Skin of body (tissue), 2 donors: ENCODE data around the gene GALNT7. TPM values are rescaled to one million over a fixed set of nuclear protein-coding genes. Genes with fewer than 3 reads are reported as not detected.

ENCODE experiments used
- DNase-seq: peaks from one replicate; lab custom pipeline; 2025; lab: John Stamatoyannopoulos, UW
- total RNA-seq: library from RNA; depleted of rRNA; stranded (reverse); fragments of >200 nt; gene quantifications from one replicate; pipeline ENCODE4 v1.2.3, GENCODE V29; 2014

GALNT7 gene
- total RNA-seq, 1 donor from 2014 or later, result 18.5 TPM

DNA sequence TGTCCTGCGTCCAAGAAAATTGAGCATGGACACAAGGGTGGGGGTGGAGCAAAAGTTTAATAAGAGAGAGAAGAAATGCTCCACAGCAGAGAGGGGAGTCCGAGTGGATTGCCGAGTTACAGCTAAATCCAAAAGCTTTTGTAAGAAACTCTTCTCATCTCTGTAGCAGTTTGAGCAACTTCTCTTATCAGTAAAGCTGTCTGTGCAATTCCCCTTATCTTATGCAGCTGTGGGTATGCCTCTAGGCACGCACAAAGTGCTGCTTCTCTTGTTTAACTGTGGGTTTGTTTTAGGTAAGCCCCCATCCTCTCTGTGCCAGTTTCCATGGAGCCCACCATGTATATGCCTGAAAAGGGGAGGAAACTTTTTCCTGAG, 120.7 kb downstream of the GALNT7 start:
- no peak for DNase-seq

DNA sequence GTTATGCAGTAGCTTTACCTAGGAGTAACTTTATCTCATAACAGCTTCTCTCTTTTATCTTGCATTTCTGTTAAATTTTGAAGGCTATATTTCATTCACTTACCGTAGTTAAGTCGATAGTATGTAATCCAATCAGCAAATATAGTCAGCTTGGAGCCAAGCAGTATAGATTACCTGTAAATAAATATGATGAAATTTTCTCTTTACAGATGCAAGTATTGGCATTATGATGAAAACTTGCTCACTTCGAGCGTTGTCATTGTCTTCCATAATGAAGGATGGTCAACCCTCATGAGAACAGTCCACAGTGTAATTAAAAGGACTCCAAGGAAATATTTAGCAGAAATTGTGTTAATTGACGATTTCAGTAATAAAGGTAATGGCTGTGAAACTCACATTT, 123.3 kb downstream of the GALNT7 start:
- no peak for DNase-seq

DNA sequence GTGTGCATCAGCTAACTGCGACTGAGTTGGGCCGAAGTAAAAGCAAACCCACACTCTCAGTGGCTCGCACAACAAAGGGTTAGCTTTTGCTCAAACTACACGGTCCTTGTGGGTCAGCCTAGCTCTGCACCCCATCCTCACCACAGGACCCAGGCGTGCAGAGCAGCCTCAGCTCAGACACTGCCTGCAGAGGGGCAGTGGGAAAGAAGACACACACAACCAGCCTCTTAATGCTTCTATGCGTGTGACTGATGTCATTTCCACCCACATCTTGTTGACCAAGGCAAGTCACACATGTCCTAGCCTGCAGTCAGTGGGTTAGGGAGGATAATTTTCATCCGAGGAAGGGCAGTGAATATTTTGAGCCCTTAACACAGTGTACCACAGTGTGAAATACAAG, 125.1 kb downstream of the GALNT7 start:
- DNase-seq, result no peak

DNA sequence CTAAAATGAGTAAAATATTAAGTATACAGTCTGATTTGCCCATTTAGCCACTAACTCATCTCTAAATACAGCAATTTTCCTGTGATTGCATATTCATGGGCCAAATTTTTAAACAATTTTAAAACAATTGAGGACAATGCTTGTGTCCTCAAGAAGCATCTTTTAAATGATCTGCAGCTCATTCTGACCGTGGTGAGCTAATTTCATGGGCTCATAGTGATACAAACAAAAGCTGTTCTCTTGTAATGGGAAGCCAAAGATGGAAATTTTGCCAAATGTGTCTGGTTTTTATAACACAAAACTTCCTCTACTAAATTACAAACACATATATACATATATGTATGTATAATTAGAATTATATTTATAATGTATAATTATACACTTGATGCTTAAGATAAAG, 125.8 kb downstream of the GALNT7 start:
- peak; percentile 1 for DNase-seq

DNA sequence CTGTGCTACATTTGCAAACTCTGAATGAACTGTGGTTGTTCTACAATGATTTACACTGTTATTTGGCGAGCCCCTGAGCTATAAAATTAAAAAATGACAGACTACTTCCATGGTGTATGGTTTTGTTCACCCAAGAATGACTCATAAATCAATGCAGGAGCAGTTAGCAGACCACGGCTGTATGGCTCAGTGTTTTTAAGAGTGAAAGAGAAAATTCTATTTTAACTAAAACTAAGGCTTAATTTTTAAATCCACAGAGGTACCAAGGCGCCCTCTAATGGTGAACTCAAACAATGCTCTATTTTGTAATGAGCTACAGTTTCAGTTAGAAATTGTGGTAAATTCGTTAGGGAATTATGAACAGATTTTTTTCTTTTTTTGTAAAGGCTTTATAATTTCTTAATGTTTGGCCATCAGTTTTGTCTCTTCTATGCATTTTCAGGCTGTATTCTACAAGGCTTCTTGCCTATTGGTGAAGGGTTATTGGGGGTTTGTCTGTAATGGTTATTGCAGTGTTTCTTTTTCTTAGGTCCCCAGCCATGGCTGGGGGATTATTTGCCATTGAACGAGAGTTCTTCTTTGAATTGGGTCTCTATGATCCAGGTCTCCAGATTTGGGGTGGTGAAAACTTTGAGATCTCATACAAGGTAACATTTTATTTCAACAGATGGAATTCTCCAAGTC, 133.0 kb downstream of the GALNT7 start:
- DNase-seq, result peak; percentile 34

DNA sequence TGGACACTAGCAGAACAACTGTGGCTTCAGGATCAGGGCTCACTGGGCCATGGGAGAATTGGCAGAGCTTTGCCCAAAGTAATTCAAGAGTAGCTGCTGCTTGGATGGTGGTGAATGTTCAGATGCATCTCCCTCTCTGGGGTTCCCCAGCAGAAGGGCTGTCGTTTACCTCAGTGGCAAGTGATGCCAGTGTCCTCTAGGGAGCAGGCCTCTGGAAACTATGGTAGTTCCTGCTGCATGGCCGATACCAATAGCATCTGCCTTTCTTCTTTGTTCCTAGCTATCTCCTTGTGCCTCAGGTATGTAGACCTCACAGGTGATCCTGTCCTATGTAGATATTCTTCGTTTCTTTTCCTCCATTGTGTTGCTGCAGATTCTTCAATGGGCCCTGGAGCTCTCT, 139.2 kb downstream of the GALNT7 start:
- DNase-seq, result no peak

DNA sequence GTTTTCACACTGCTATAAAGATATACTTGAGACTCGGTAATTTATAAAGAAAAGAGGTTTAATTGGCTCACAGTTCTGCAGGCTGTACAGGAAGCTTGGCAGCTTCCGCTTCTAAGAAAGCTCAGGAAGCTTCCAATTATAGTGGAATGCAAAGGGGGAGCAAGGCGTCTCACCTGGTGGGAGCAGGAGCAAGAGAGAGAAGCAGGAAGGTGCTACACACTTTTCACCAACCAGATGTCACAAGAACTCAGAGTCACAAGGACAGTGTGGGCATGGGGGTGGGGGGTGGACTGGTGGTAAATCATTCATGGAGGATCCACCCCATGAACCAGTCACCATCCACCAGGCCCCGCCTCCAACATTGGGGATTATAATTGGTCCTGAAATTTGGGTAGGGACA, 142.8 kb downstream of the GALNT7 start:
- DNase-seq, result no peak

DNA sequence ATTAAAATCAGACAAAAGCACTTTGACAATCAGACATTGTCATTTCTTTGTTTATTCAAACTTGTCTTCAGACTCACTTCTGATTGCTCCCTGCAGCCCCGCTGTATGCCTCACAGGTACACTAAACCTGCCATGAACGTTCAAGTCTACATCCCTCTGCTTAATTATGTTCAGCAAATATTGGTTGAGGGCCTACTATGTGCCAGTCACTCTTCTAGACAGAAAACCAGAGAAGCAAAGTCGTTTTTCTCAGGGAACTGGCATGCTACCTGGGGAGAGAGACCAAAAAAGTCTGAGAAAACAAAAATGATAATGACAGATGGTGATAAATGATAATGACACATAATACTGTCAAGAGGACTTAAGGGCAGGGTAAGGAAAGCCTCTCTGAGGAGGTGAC, 146.1 kb downstream of the GALNT7 start:
- DNase-seq, result no peak

DNA sequence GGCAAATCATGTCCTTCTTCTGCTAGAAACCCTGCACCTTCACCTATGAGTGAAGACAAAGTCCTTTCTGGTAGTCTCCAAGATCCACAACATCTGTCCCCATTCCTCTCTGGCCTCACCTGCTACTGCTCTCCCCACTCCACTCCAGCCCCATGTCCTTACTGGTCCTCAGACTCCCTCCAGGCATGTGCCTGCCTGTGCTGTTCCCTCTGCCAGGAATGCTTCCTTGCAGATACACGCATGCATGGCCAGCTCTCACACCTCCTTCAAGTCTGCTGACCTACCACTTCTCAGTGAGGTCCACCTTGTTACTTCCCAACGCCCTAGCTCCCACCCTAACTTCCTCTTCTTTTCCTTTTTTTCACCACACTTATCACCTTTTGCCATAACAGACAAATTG, 147.4 kb downstream of the GALNT7 start:
- no peak for DNase-seq

DNA sequence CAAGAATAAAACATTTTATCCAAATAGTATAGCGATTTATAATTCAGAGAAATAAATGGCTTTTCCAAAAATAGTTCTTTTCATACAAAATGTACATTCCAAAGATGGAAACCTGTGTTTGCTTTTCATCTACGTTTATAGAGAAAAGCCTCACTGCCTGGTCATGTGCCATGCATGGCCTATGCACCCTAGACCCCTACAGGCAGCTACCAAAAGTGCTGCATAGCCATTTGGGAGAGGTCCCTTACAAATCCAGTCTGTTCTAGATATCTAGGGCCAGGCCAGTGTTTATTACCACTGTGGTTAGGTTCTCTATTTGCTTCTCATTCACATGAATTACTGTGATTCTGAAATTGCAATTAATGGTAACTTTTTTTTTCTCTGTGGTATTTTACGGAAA, 148.4 kb downstream of the GALNT7 start:
- no peak for DNase-seq

DNA sequence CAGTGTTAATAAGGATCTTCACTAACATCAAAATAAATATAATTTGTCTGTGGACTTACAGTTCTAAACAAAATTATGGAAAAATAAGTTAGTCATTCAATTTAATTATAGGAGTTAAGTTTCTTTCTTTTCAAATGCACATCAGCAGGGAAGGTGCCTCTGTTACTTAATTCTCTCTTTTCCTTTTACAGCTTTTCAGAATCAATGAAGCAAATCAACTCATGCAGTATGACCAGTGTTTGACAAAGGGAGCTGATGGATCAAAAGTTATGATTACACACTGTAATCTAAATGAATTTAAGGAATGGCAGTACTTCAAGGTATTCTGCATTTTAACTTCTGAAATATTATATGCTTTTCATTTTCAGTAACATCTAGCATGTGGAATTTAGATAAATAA, 149.6 kb downstream of the GALNT7 start:
- no peak for DNase-seq

DNA sequence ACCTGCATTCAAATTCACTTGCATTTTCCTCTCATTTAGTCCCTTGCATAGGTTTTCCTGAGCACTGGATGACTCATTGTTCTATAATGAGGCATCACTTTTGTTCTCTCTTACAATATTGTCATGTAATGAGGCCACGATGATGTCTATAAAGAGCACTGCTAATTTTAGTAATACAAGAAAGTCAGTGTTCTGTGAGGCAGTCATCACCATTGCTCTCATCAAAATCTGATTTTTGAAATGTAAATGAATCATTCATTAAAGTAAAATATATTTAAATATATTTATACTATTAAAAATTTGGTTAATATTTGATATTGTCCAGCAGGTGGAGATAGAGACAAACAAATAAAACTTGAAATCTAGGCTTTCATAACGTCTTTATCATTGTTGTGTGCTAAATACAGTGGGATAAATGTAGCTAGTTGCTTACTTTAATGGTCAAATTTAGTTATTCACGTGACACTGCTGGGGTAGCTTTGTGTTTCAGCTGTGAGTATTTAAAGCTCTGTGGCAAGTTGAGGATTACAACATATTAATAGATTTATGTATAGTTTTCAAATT, 150.1 kb downstream of the GALNT7 start:
- peak; percentile 7 for DNase-seq

DNA sequence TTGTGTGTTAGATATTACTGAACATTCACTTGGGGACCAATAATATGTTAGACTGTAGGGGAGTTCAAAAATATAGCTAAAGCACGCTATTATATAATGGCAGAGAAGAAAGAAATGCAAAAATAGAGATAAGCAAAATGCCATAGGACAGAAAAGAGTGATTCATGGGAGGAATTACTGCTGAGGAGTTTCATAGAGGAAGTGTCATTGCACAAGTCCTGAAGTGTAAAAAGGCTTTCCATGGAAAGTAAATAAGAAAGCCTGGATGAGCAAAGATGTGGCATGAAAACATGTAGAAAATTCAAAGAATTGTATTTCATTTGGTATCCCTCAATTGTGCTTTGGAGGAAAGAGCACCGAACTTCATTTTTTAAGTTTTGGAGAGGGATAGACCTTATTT, 151.1 kb downstream of the GALNT7 start:
- DNase-seq, result no peak

DNA sequence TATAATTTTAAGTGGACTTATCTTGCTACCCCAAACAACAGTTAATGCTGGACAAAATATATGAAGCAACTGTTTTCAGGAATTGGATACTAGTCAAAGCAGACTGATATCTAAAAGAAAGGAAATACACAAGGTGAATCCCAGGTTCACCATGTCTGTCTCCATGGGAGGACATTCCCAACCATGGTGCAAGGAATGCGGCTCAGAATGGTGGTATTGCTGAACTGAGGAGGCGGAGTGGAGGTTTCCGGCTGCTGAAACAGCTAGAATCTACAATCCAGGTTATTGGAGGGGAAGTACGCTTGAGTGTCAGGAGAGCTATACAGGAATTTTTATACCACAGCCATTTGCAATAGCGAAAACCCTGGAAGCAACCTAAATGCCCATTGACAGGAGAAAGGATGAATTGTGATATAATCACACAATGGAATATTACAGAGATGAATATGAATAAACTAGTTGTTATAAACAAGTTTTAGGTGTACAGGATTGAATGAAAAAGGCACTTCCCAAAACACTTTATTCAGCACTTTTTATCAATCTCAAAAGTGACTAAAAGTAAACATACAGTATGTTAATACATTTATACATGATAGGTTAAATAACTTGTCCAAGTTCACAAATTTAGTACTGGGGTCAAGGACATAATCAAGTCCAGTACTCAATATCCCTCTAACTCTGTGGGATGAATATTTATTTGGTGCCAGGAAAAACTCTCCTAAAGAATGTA, 156.6 kb downstream of the GALNT7 start:
- no peak for DNase-seq

DNA sequence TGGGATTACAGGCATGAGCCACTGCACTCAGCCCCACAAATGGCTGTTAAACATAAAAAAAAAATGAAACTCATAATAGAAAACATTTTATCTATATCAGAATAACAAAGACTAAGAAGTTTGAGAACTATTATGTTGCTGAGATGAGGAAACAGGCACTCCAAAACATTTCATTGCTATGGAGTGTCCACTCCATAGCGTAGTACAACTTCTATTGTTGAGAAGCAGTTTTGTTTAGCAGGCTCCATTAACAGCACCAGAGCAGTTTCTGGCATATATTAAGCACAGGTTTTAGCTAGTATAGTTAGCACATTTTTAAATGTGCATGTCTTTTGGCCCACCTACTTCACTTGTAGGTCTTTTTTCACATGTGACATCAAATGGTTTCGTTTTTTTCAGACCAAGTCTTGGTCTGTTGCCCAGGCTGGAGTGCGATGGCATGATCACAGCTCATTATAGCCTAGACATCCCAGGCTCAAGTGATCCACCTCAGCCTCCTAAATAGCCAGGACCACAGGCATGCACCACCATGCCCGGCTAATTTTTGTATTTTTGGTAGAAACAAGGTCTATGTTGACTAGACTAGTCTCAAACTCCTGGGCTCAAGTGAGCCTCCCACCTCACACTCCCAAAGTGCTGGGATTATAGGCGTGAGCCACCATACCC, 159.8 kb downstream of the GALNT7 start:
- no peak for DNase-seq

DNA sequence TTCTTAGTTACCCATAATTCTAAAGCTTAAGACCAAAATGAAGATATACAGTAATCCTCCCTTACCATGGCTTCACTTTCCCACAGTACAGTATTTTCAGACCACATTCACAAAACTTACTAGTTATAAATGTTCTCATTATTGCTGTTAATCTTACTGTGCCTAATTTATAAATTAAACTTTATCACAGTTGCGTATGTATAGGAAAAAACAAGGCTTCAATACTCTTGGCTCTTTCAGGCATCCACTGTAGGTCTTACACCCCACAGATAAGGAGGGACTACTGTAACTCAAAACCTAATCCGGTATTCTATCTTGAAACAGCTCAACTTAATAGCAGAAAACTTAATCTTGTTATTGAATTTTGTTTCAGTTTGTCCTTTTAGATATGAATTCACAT, 162.0 kb downstream of the GALNT7 start:
- no peak for DNase-seq

DNA sequence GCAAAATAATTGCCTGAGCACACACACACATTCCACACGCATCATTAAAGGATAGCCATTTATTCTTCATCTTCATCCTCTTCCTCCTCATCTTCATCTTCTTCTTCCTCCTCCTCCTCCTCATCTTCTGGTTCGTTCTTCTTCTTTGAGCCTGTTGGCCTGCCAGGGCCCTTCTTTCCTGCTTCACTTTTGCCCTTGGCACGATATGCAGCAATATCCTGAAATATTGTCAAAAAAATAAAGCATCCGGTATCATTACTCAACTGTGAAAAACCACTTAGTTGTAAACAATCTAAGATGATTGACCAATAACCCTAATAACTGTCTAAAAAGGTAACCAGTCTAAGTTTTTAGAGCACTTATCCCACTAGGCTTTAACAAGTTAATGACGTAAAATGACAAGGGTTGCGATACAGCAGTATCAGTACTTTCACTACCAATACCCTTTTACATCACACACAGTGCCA, 163.4 kb downstream of the GALNT7 start:
- no peak for DNase-seq

DNA sequence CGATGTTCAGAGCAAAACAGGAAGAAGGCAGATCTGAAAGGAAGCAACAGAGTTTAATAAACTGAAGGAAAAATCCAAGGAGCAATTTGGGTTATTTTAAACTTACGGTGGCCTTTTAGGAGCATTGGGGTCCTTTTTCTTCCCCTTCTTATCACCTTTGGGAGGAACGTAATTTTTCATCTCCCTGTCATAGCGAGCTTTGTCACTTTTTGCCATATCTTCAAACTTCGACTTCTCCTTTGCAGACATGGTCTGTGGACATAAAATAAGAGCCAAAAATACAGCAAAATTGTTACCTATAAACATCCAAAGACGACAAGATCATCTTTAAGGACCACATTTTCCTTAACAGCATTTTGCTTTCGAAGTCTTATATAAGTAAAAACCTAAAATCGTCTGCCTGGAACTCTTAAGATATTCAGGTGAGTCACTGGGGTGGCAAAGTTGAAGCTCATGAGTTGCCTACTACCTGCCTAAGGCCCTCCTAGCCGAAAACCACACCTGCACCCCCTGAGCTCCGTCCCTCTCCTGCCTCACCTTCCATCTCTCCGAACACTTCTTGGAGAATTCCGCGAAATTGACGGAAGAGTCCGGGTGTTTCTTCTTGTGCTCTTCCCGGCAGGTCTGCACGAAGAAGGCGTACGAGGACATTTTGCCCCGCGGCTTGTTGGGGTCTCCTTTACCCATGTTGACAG, 164.5 kb downstream of the GALNT7 start:
- DNase-seq, result peak; percentile 46

DNA sequence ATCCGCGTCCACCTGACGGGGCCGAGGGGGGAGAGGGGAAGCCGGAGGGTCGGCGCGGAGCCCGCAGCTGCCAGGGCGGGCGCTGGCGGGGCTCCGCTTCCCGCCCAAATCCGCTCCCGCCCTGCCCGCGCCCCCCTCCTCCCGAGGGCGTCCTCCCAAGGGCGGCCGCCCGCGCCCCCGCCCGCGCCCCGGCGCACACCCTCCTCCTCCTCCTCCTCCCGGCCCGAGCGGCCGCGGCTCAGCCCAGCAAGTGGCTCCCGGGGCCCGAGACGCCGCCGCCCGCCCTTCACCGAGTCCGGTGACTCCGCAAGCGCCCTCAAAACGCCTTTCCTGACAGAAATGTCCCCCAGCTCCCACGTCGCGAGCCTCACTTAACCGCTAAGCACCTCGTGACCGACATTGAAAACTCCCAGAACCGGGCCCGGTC, 165.1 kb downstream of the GALNT7 start:
- DNase-seq, result peak; percentile 46

DNA sequence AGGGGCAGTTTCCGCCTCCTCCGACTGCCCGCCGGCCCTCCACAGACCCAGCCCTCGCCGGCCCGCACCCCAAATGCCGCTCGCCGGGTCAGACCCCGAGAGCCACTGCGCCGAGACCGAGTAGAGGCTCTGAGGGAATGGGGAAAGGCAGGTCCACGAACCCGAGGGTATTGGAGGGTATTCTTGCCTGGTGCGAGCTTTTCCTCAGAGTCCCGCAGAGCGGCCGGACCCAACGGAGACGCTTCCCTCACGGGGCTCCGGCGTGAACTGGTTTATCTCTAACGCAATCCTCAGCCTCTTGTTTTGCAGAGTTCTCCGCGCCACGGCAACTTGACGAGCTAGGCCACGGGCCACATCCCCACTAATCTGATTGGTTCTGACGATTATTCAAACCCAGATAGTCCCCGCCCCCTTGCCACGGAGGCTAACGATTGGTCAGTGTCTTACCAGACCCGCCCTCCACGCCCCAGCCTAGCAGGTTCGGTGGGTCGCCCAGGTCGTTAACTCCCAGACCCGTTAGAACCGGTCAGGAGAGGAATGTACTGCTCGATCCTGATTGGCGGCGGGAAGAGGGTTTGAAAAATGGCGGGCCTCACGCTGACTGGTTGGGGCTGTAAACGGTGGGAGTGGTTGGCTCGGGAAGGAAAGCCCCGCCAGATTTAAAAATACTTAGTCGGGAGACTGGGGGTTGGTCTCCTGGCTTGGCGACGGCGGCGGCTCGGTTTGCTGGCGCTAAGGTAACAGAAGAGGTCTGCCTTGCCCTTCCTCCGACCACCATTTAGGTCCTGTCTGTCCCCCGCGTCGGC, 165.7 kb downstream of the GALNT7 start, which contains the start of gene HMGB2:
Gene HMGB2 (minus strand): TSS at position 274 of the 806 bp plus-strand sequence. CDS start 709 bp downstream, outside the sequence.
- peak; percentile 100 for DNase-seq
